A549 (cell line): ENCODE data around the gene LRRC40.

Experiments used
- CHD4 ChIP-seq: fragments of 200-600 bp; sonication (generic); IDR thresholded peaks from 2 replicates; pipeline ENCODE4 v1.6.1; 2016; ENCODE audit warnings: antibody characterized with exemption, mild to moderate bottlenecking, borderline replicate concordance
- SMC3 ChIP-seq: fragments of >200 bp; sonication (Bioruptor Twin); formaldehyde crosslinking; IDR thresholded peaks from 3 replicates; pipeline ENCODE4 v1.6.1; 2018; ENCODE audit warnings: inconsistent platforms
- TF ChIP-seq, protein P1 (sequence below): fragments of 450-650 bp; IDR thresholded peaks from 2 replicates; pipeline ENCODE4 v1.6.1; 2014; ENCODE audit warnings: antibody characterized with exemption
- TF ChIP-seq, protein P2 (sequence below): fragments of >200 bp; sonication (Bioruptor Twin); formaldehyde crosslinking; IDR thresholded peaks from 3 replicates; pipeline ENCODE4 v1.5.1; 2016
- TF ChIP-seq, protein P3 (sequence below): fragments of 200-600 bp; sonication (generic); IDR thresholded peaks from 2 replicates; pipeline ENCODE4 v1.6.1; 2016; ENCODE audit warnings: antibody characterized with exemption, mild to moderate bottlenecking, moderate library complexity

DNA sequence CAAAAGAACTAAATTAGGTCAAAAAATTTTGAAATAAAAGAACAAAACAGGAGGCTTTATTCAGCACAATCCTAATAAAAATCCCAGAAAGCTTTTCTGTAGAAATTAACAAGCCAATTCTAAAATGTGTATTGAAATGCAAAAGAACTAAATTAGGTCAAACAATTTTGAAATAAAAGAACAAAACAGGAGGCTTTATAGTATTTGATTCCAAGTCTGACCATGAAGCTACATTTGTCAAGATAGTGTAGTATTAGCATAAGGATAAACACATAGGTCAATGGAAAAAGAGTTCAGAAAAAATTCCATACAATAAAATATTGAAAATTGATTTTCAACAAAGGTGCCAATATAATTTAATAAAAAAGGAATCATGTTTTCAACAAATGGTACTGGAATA, 10.8 kb downstream of the LRRC40 start:
- TF ChIP-seq, protein P1, sequence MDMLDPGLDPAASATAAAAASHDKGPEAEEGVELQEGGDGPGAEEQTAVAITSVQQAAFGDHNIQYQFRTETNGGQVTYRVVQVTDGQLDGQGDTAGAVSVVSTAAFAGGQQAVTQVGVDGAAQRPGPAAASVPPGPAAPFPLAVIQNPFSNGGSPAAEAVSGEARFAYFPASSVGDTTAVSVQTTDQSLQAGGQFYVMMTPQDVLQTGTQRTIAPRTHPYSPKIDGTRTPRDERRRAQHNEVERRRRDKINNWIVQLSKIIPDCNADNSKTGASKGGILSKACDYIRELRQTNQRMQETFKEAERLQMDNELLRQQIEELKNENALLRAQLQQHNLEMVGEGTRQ, result no peak
- no peak for TF ChIP-seq CHD4
- TF ChIP-seq, protein P2, sequence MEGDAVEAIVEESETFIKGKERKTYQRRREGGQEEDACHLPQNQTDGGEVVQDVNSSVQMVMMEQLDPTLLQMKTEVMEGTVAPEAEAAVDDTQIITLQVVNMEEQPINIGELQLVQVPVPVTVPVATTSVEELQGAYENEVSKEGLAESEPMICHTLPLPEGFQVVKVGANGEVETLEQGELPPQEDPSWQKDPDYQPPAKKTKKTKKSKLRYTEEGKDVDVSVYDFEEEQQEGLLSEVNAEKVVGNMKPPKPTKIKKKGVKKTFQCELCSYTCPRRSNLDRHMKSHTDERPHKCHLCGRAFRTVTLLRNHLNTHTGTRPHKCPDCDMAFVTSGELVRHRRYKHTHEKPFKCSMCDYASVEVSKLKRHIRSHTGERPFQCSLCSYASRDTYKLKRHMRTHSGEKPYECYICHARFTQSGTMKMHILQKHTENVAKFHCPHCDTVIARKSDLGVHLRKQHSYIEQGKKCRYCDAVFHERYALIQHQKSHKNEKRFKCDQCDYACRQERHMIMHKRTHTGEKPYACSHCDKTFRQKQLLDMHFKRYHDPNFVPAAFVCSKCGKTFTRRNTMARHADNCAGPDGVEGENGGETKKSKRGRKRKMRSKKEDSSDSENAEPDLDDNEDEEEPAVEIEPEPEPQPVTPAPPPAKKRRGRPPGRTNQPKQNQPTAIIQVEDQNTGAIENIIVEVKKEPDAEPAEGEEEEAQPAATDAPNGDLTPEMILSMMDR, result no peak
- TF ChIP-seq SMC3, result no peak
- TF ChIP-seq, protein P3, sequence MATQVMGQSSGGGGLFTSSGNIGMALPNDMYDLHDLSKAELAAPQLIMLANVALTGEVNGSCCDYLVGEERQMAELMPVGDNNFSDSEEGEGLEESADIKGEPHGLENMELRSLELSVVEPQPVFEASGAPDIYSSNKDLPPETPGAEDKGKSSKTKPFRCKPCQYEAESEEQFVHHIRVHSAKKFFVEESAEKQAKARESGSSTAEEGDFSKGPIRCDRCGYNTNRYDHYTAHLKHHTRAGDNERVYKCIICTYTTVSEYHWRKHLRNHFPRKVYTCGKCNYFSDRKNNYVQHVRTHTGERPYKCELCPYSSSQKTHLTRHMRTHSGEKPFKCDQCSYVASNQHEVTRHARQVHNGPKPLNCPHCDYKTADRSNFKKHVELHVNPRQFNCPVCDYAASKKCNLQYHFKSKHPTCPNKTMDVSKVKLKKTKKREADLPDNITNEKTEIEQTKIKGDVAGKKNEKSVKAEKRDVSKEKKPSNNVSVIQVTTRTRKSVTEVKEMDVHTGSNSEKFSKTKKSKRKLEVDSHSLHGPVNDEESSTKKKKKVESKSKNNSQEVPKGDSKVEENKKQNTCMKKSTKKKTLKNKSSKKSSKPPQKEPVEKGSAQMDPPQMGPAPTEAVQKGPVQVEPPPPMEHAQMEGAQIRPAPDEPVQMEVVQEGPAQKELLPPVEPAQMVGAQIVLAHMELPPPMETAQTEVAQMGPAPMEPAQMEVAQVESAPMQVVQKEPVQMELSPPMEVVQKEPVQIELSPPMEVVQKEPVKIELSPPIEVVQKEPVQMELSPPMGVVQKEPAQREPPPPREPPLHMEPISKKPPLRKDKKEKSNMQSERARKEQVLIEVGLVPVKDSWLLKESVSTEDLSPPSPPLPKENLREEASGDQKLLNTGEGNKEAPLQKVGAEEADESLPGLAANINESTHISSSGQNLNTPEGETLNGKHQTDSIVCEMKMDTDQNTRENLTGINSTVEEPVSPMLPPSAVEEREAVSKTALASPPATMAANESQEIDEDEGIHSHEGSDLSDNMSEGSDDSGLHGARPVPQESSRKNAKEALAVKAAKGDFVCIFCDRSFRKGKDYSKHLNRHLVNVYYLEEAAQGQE, result no peak
